K562 (cell line): ENCODE results near the gene KCND2. TPM values are rescaled to one million over a fixed set of nuclear protein-coding genes. Genes with fewer than 3 reads are reported as not detected.

Source experiments
- ATAC-seq: fragments of 200-7000 bp; cut with Tn5 transposase; 3 replicates; pipeline ENCODE4 v1.9.1; 2020; ENCODE audit warnings: moderate library complexity
- BruUV-seq: library from RNA; stranded (reverse); fragments of 400-500 nt; replicated peaks from 2 replicates; lab custom pipeline; 2021; lab: Mats Ljungman, UMichigan
- CTCF ChIA-PET: fragments of 300-600 bp; formaldehyde crosslinking; extraction: SDS; loops from one replicate; lab custom pipeline; 2021; ENCODE audit warnings: low intra/inter-chr PET ratio; lab: Yijun Ruan, JAX
- POLR2A ChIA-PET: fragments of 300-600, 350-650 bp; sonication (Branson Sonifier 250); formaldehyde crosslinking; extraction: SDS; loops from one replicate; lab custom pipeline; 2021; ENCODE audit warnings: antibody characterized with exemption, inconsistent platforms; lab: Yijun Ruan, JAX
- DNase-seq, 4 experiments: peaks; one replicate each; pipeline versions ENCODE4 v3.0.0 to v3.0.0-alpha.2; 2011 to 2018; ENCODE audit warnings: low spot score in 3 of 4, mixed read lengths in 3 of 4; ENCODE audit errors: extremely low read depth in 1 of 4
- FAIRE-seq: peaks from 2 replicates; lab custom pipeline; 2011; peaks lifted over from hg19 to GRCh38; lab: Jason Lieb, UNC
- H2AFZ ChIP-seq: 2 replicates; pipeline ENCODE4 v1.6.0; 2011; ENCODE audit warnings: low read depth, low read length, control low read depth, inconsistent platforms
- H3K27ac ChIP-seq: fragments of 200-600 bp; 3 replicates; pipeline ENCODE4 v1.8.0; 2011; ENCODE audit warnings: low read depth, mild to moderate bottlenecking, control low read depth, inconsistent platforms, low read length, moderate library complexity, mixed read lengths; ENCODE audit errors: extremely low read depth
- H3K27me3 ChIP-seq, 2 experiments: fragments of 300-600 bp in 1 of 2; 2 replicates in 1 of 2; 3 replicates in 1 of 2; pipeline versions ENCODE4 v1.6.0 to v1.8.0; 2011; ENCODE audit warnings: inconsistent platforms in 2 of 2, low read length in 2 of 2, mild to moderate bottlenecking in 1 of 2, mixed read lengths in 1 of 2, moderate library complexity in 1 of 2; ENCODE audit not compliant: control insufficient read depth in 2 of 2, insufficient read depth in 2 of 2
- H3K36me3 ChIP-seq: fragments of 300-600 bp; 3 replicates; pipeline ENCODE4 v1.8.0; 2011; ENCODE audit warnings: mild to moderate bottlenecking, low read length, inconsistent platforms; ENCODE audit not compliant: control insufficient read depth, insufficient read depth
- H3K4me1 ChIP-seq, 2 experiments: fragments of 200-600 bp in 1 of 2; replicated peaks in 1 of 2; 2 replicates in 1 of 2; 3 replicates in 1 of 2; pipeline versions ENCODE4 v1.5.1 to v1.8.0; 2011; ENCODE audit warnings: inconsistent platforms in 2 of 2, low read length in 2 of 2, mild to moderate bottlenecking in 1 of 2, mixed read lengths in 1 of 2, moderate library complexity in 1 of 2; ENCODE audit not compliant: control insufficient read depth in 2 of 2, insufficient read depth in 2 of 2
- H3K4me2 ChIP-seq: 2 replicates; pipeline ENCODE4 v1.6.1; 2011; ENCODE audit warnings: low read length, control low read depth, inconsistent platforms, mixed read lengths; ENCODE audit not compliant: insufficient read depth
- H3K4me3 ChIP-seq: fragments of 200-600 bp; sonication (generic), shearing (Covaris generic); 2 replicates; pipeline ENCODE4 v1.5.1; 2016; ENCODE audit warnings: control low read depth, inconsistent platforms
- H3K79me2 ChIP-seq: fragments of 200-600 bp; 3 replicates; pipeline ENCODE4 v1.8.0; 2011; ENCODE audit warnings: low read length, inconsistent platforms; ENCODE audit not compliant: control insufficient read depth, insufficient read depth
- H3K9ac ChIP-seq, 2 experiments: 2 replicates each; pipeline versions ENCODE4 v1.6.0 to v1.6.1; 2011; ENCODE audit warnings: low read depth in 2 of 2, low read length in 2 of 2, control low read depth in 1 of 2, inconsistent platforms in 1 of 2, mild to moderate bottlenecking in 1 of 2, mixed read lengths in 1 of 2; ENCODE audit not compliant: insufficient read depth in 1 of 2
- H3K9me1 ChIP-seq: one replicate; pipeline ENCODE4 v1.6.0; 2011; ENCODE audit warnings: inconsistent platforms, mild to moderate bottlenecking, low read length, moderate library complexity; ENCODE audit not compliant: control insufficient read depth, insufficient read depth
- H3K9me3 ChIP-seq: replicated peaks from 2 replicates; pipeline ENCODE4 v1.5.1; 2011; ENCODE audit warnings: low read depth, low read length, inconsistent platforms; ENCODE audit not compliant: control insufficient read depth, insufficient read depth
- H4K20me1 ChIP-seq: replicated peaks from 2 replicates; pipeline ENCODE4 v1.6.1; 2011; ENCODE audit warnings: low read length, inconsistent platforms, mixed read lengths; ENCODE audit not compliant: control insufficient read depth, insufficient read depth
- BCOR ChIP-seq: fragments of 450-650 bp; IDR thresholded peaks from 2 replicates; pipeline ENCODE4 v1.6.1; 2016
- CBX1 ChIP-seq: sonication (generic); IDR thresholded peaks from 2 replicates; pipeline ENCODE4 v1.6.1; 2016; ENCODE audit warnings: antibody characterized with exemption, low read depth, mild to moderate bottlenecking
- CBX8 ChIP-seq: fragments of 200-600 bp; sonication (generic); IDR thresholded peaks from 2 replicates; pipeline ENCODE4 v1.6.1; 2012; ENCODE audit warnings: borderline replicate concordance, mixed run types, low read depth, mild to moderate bottlenecking, moderate library complexity, mixed read lengths, low read length, control low read depth, inconsistent platforms; ENCODE audit not compliant: poor library complexity, severe bottlenecking; ENCODE audit errors: extremely low read depth
- CSDE1 ChIP-seq, 2 experiments: fragments of 450-650 bp; IDR thresholded peaks; 2 replicates each; pipeline ENCODE4 v1.6.1; 2016; ENCODE audit warnings: mild to moderate bottlenecking in 1 of 2
- ESRRB ChIP-seq: fragments of 250-450 bp; sonication (Bioruptor Pico); IDR thresholded peaks from 2 replicates; pipeline ENCODE4 v1.5.0; 2020; ENCODE audit warnings: mild to moderate bottlenecking, moderate library complexity, borderline replicate concordance
- KDM2B ChIP-seq: fragments of 250-450 bp; sonication (Bioruptor Pico); IDR thresholded peaks from 2 replicates; pipeline ENCODE4 v1.8.0; 2021; ENCODE audit warnings: mild to moderate bottlenecking, moderate library complexity
- NCOA2 ChIP-seq, 2 experiments: fragments of 450-650 bp; IDR thresholded peaks; 2 replicates each; pipeline ENCODE4 v1.6.1; 2018; ENCODE audit warnings: mild to moderate bottlenecking in 2 of 2, moderate library complexity in 1 of 2; ENCODE audit not compliant: partially characterized antibody in 2 of 2
- PRDM10 ChIP-seq: fragments of 450-650 bp; IDR thresholded peaks from 2 replicates; pipeline ENCODE4 v1.6.1; 2018; ENCODE audit not compliant: partially characterized antibody
- SREBF2 ChIP-seq: sonication (generic); formaldehyde crosslinking; IDR thresholded peaks from 2 replicates; pipeline ENCODE4 v1.4.0; 2020; ENCODE audit warnings: mild to moderate bottlenecking, missing genetic modification reagents
- ZNF140 ChIP-seq: fragments of 250-450 bp; sonication (Bioruptor Pico); IDR thresholded peaks from 2 replicates; pipeline ENCODE4 v1.8.0; 2021; ENCODE audit warnings: moderate library complexity, mild to moderate bottlenecking, inconsistent platforms
- ZNF589 ChIP-seq: fragments of 200-800 bp; sonication (Bioruptor generic); IDR thresholded peaks from 2 replicates; pipeline ENCODE4 v1.6.1; 2016; ENCODE audit warnings: low read depth, missing genetic modification characterization, missing compliant biosample characterization
- in situ Hi-C: fragments of 300-500 bp; cut with MboI; formaldehyde crosslinking; loops from 4 replicates; pipeline ENCODE4 v1.15.0; 2018; ENCODE audit warnings: inconsistent platforms, mixed read lengths
- intact Hi-C: fragments of 100-400 bp; cut with micrococcal nuclease; formaldehyde crosslinking; loops from 2 replicates; pipeline ENCODE4 v1.14.2; 2022
- polyA plus RNA-seq, 8 experiments: library from polyadenylated mRNA; depleted of rRNA in 4 of 8; stranded (reverse) in 5 of 8; unstranded in 3 of 8; fragments of >200 nt; fragmentation: Nextera tagmentation in 2 of 8; fragmentation: Illumina TruSeq in 1 of 8; extraction: Ambion mirVana in 2 of 8; extraction: Trizol in 1 of 8; gene quantifications; 2 replicates each; pipeline versions ENCODE4 v1.2.1 to v1.2.3, GENCODE V29; 2011 to 2014; ENCODE audit warnings: inconsistent platforms in 1 of 8, missing spikeins in 1 of 8
- total RNA-seq, 7 experiments: library from RNA; depleted of rRNA in 6 of 7; stranded (reverse); fragments of >200 nt in 6 of 7; fragmentation: Illumina TruSeq in 2 of 7; extraction: Trizol in 2 of 7; gene quantifications; 2 replicates each; pipeline versions ENCODE4 v1.2.1 to v1.2.3, GENCODE V29; 2011 to 2021; ENCODE audit warnings: low replicate concordance in 1 of 7

KCND2 gene
- total and polyA plus RNA-seq, 9 of the 15 experiments (the other 6 are each of a cell fraction or from before 2014, with no cell fraction given) = 0.03 to 0.12 TPM; not detected in 7

- no peak for TF ChIP-seq CBX1
- TF ChIP-seq KDM2B = no peak
- TF ChIP-seq CBX8 = no peak
- TF ChIP-seq ZNF140 = no peak
- no peak for TF ChIP-seq ESRRB (CRISPR knock-in tag)
- TF ChIP-seq SREBF2 = no peak
- no peak for TF ChIP-seq PRDM10
- no peak for TF ChIP-seq ZNF589 (CRISPR knock-in tag)
- TF ChIP-seq BCOR = no peak
Observed at GRCh38 chr7:120658516-120658915, 385.5 kb downstream of the KCND2 start (continued).

- in situ Hi-C loops (no loop called here), intact Hi-C loops (no loop called here)
- Histone ChIP-seq H4K20me1 (no peaks in the 10 kb centered on the region), H3K27ac (no peak overlapping the region), H3K4me2 (no peak overlapping the region), H2AFZ (no peak overlapping the region), H3K9ac (no peak overlapping the region), H3K9me1 (no peaks in the 10 kb centered on the region), H3K79me2 (no peaks in the 10 kb centered on the region), H3K27me3 (no peaks in the 10 kb centered on the region), H3K36me3 (no peaks in the 10 kb centered on the region), H3K4me1 (no peaks in the 10 kb centered on the region), H3K9me3 (no peaks in the 10 kb centered on the region), H3K4me3 (no peak overlapping the region)
- BruUV-seq = no TSS peak
- ATAC-seq (no peak), DNase-seq (no peak), FAIRE-seq (no peak)
- CTCF ChIA-PET = no interaction called here
- POLR2A ChIA-PET = no interaction called here
- TF ChIP-seq CSDE1 (IDR thresholded peaks at IDR 0.05) (no peak), NCOA2 (IDR thresholded peaks at IDR 0.05; ENCODE audit: partially characterized antibody in 2 of 2) (no peak)
Observed at GRCh38 chr7:120662291-120662690, 389.3 kb downstream of the KCND2 start.
